Stomach (tissue), 9 donors: ENCODE results near the gene SLC16A8. TPM values are rescaled to one million over a fixed set of nuclear protein-coding genes. Genes with fewer than 3 reads are reported as not detected.

Experiments used
- DNase-seq, 2 donors: peaks; one replicate each; pipeline versions ENCODE4 v3.0.0 to v3.0.0-alpha.2; 2013 to 2019
- H3K27ac ChIP-seq, 5 donors: fragments of 200-600 bp in 4 of 5; sonication (generic) in 4 of 5; one replicate each; pipeline ENCODE4 v1.5.1; 2013 to 2019; ENCODE audit warnings: mild to moderate bottlenecking in 1 of 5, moderate library complexity in 1 of 5
- H3K27me3 ChIP-seq, 3 donors: fragments of 200-600 bp; sonication (generic); one replicate each; pipeline ENCODE4 v1.5.1; 2017 to 2019; ENCODE audit warnings: mixed run types in 1 of 3
- H3K36me3 ChIP-seq, 4 donors: fragments of 200-600 bp; sonication (generic); 1 replicate in 3 of 4; 2 replicates in 1 of 4; pipeline ENCODE4 v1.5.1; 2016 to 2019
- H3K4me1 ChIP-seq, 4 donors: fragments of 200-600 bp; sonication (generic); one replicate each; pipeline ENCODE4 v1.5.1; 2016 to 2019
- H3K4me3 ChIP-seq, 4 donors: fragments of 200-600 bp; sonication (generic) in 3 of 4; one replicate each; pipeline ENCODE4 v1.5.1; 2016 to 2019; ENCODE audit warnings: mild to moderate bottlenecking in 1 of 4
- H3K9me3 ChIP-seq, 4 donors: fragments of 200-600 bp; sonication (generic); one replicate each; pipeline ENCODE4 v1.5.1; 2016 to 2019
- EP300 ChIP-seq: sonication (generic); formaldehyde crosslinking; IDR thresholded peaks from one replicate; pipeline ENCODE4 v1.6.1; 2017; ENCODE audit warnings: antibody characterized with exemption
- POLR2A ChIP-seq, 4 donors: fragments of 450-650 bp; IDR thresholded peaks; one replicate each; pipeline ENCODE4 v1.6.1; 2016; ENCODE audit warnings: antibody characterized with exemption in 4 of 4, control low read depth in 2 of 4, mild to moderate bottlenecking in 1 of 4, moderate library complexity in 1 of 4
- POLR2AphosphoS5 ChIP-seq, 3 donors: sonication (generic); formaldehyde crosslinking; IDR thresholded peaks; one replicate each; pipeline ENCODE4 v1.6.1; 2016; ENCODE audit warnings: antibody characterized with exemption in 3 of 3
- WGBS, 5 donors: extraction: QIAGEN DNeasy Blood & Tissue Kit in 3 of 5; methylation state at CpG; one replicate each; pipeline versions ENCODE4 v1.1.5 to v1.1.7; 2013 to 2018; 5-methylcytosine and 5-hydroxymethylcytosine counted together
- intact Hi-C: fragments of 100-400 bp; cut with DNase I; formaldehyde crosslinking; loops from one replicate; pipeline ENCODE4 v1.15.1; 2023; ENCODE audit warnings: low total_unique reads
- polyA plus RNA-seq, 3 donors: library from polyadenylated mRNA; stranded (reverse); fragments of 200-250 nt; gene quantifications; one replicate each; pipeline ENCODE4 v1.2.3, GENCODE V29; 2013
- total RNA-seq, 5 donors: library from RNA; depleted of rRNA; stranded (reverse); fragments of >200 nt; gene quantifications; one replicate each; pipeline versions ENCODE4 v1.1.0 to v1.2.3, GENCODE V29; 2014 to 2016
- TF ChIP-seq, protein P1 (sequence below), 7 experiments: fragments of 450-650 bp in 4 of 7; fragments of 200-600 bp in 3 of 7; sonication (generic) in 3 of 7; IDR thresholded peaks; one replicate each; pipeline ENCODE4 v1.5.1; 2016 to 2019; ENCODE audit warnings: antibody characterized with exemption in 7 of 7, control low read depth in 2 of 7, mild to moderate bottlenecking in 1 of 7
- donor health status: healthy with polysubstance abuse.
- donor health status: Bipolar disorder and iron deficiency.
- donor health status: healthy.

SLC16A8 gene
- total and polyA plus RNA-seq, 8 donors, result 0.48 TPM; not detected in 7

DNA sequence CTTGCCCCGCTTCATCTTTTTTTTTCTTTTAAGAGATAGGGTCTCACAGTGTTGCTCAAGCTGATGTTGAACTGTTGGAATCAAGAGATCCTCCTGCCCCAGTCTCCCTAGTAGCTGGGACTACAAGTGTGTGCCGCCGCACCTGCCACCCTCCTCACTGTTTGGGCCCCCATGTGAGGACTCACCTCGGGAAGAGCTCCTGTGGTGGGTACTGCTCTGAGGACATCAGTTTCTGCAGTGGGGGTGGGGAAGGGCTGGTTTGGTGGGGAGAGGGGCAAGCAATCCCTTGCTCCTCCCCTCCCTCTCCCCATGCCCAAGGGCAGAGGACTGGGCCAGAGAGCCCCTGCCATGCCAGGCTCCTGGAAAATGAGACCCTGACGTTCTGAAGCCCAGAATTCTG, 1.5 kb upstream of the SLC16A8 start:
- WGBS, 5 donors, result 68 to 87% (median 75%) methylated on average over 4 to 5 of the region's 5 CpGs
- Histone ChIP-seq H3K36me3 (peaks cover 0 to 22% (median 10%) of the 10 kb centered on the region in 4 donors), H3K4me1 (peaks cover 28 to 40% (median 34%) of the 10 kb centered on the region in 4 donors), H3K9me3 (no peaks in the 10 kb centered on the region), H3K27me3 (peaks cover 0 to 73% (median 37%) of the 10 kb centered on the region in 3 donors), H3K27ac (no peak overlapping the region), H3K4me3 (no peak overlapping the region)
- peak in 1 of 2 donors; percentile 5 for DNase-seq
- intact Hi-C loops, result no loop called here
- TF ChIP-seq POLR2A (IDR thresholded peaks at IDR 0.05) (no peak), POLR2AphosphoS5 (IDR thresholded peaks at IDR 0.05) (no peak), EP300 (no peak)
- TF ChIP-seq, protein P1, sequence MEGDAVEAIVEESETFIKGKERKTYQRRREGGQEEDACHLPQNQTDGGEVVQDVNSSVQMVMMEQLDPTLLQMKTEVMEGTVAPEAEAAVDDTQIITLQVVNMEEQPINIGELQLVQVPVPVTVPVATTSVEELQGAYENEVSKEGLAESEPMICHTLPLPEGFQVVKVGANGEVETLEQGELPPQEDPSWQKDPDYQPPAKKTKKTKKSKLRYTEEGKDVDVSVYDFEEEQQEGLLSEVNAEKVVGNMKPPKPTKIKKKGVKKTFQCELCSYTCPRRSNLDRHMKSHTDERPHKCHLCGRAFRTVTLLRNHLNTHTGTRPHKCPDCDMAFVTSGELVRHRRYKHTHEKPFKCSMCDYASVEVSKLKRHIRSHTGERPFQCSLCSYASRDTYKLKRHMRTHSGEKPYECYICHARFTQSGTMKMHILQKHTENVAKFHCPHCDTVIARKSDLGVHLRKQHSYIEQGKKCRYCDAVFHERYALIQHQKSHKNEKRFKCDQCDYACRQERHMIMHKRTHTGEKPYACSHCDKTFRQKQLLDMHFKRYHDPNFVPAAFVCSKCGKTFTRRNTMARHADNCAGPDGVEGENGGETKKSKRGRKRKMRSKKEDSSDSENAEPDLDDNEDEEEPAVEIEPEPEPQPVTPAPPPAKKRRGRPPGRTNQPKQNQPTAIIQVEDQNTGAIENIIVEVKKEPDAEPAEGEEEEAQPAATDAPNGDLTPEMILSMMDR (IDR thresholded peaks at IDR 0.05), result no peak

GRCh38 chr22:38085056-38085455, 1.1 kb upstream of the SLC16A8 start:
- Histone ChIP-seq H3K9me3 (no peaks in the 10 kb centered on the region), H3K27me3 (peaks cover 0 to 77% (median 37%) of the 10 kb centered on the region in 3 donors), H3K4me3 (no peak overlapping the region), H3K27ac (no peak overlapping the region), H3K36me3 (peaks cover 0 to 22% (median 10%) of the 10 kb centered on the region in 4 donors), H3K4me1 (peaks cover 30 to 41% (median 36%) of the 10 kb centered on the region in 4 donors)
- WGBS, 5 donors, result 93 to 96% (median 94%) methylated on average over 12 of the region's 12 CpGs
- TF ChIP-seq, protein P1 (IDR thresholded peaks at IDR 0.05), result no peak
- TF ChIP-seq POLR2A (IDR thresholded peaks at IDR 0.05) (no peak), POLR2AphosphoS5 (IDR thresholded peaks at IDR 0.05) (no peak), EP300 (no peak)
- peak in 1 of 2 donors; percentile 2 for DNase-seq
- intact Hi-C loops, result no loop called here

DNA sequence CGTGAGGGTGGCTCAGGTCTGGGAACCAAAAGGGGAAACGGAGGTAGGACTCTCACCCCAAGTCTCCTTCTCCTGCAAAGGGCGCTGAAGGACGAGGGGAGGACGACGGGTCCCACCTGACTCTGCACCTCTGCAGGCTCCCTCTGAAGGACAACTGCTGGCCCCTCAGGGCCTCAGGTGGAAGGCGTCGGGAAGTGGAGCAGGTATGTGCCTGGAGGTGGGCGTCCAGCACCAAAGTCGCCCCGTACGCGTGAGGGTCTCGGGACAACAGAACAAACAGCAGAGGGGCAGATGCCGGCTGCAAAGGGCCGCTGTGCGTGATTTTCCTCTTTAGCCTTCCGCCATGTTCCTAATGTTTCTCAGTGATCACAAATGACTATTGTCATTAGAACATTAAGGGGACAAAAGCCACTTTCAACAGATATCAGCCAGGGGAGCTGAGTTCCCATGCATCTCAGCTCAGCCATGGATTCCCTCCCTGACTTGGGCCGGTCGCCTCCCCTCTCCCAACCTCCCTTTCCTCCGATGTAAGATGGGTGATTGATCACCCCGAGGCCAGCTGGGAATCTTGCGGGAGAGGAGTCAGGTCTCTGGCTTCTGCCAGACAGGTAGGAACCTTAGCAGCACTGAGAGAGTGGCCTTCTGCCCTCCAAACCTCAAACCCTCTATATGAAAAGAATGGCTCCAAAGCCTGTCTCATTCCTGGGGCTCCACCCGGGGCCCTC, 836 bp downstream of the SLC16A8 start:
- Histone ChIP-seq H3K9me3 (no peaks in the 10 kb centered on the region), H3K36me3 (peaks cover 0 to 22% (median 10%) of the 10 kb centered on the region in 4 donors), H3K27ac (no peak overlapping the region), H3K27me3 (peaks cover 0 to 61% (median 25%) of the 10 kb centered on the region in 3 donors), H3K4me1 (peaks cover 24 to 29% (median 26%) of the 10 kb centered on the region in 4 donors), H3K4me3 (no peak overlapping the region)
- no peak for TF ChIP-seq POLR2A (IDR thresholded peaks at IDR 0.05)
- TF ChIP-seq POLR2AphosphoS5 (IDR thresholded peaks at IDR 0.05), result no peak
- no peak for TF ChIP-seq EP300
- TF ChIP-seq, protein P1 (IDR thresholded peaks at IDR 0.05), result no peak
- peak in 1 of 2 donors; percentile 1 for DNase-seq
- 74 to 83% (median 76%) methylated on average over 22 to 24 of the region's 24 CpGs for WGBS, 5 donors
- intact Hi-C loops, result no loop called here

DNA sequence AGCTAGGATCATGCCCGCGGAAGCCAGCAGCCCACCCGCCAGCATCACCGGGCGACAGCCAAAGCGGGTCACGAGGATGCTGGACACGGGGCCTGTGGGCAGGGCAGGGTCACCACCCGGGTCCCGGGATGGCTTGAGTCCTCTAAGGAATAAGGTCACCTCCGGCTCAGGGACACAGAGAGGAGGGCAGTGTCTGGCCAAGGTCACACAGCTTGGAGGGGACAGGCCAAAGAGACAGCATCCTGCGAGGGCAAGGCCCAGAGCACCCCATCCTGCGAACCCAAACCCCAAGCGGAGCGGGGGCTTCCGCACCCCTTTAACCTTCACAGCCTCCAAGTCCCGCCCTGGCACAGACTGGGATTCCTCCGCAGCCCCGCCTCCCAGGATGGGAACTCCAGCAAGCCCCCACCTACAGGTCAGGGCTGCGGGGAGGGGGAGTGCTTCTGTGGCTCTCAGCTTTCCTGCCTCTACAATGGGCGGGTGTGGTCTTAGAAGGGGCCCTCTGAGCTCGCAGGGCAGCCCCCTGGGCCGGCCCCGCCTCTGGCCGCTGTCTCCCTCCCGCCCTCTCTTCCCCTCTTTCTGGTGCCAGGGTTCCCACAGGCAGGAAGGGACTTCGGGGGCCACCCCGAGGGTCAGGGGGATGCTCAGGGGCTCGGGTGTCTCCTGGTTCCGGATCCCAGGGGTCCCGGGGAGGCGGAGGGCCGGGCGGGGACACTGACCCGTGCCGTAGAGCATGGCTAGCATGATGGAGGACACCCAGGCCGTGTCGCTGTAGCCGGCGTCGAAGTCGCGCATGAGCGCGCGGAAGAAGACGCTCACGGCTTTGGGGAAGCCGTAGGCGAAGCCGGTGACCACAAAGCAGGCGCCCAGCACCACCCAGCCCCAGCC, 1.8 kb downstream of the SLC16A8 start:
- Histone ChIP-seq H3K9me3 (no peaks in the 10 kb centered on the region), H3K36me3 (peaks cover 0 to 20% (median 9%) of the 10 kb centered on the region in 4 donors), H3K4me1 (peaks cover 24 to 29% (median 26%) of the 10 kb centered on the region in 4 donors), H3K27me3 (peaks cover 0 to 53% (median 25%) of the 10 kb centered on the region in 3 donors), H3K27ac (no peak overlapping the region), H3K4me3 (peak overlapping the region; percentile 29 to 51 (median 42))
- TF ChIP-seq, protein P1 (IDR thresholded peaks at IDR 0.05), result no peak
- TF ChIP-seq POLR2A (IDR thresholded peaks at IDR 0.05), result no peak
- no peak for TF ChIP-seq POLR2AphosphoS5 (IDR thresholded peaks at IDR 0.05)
- no peak for TF ChIP-seq EP300
- no peak for DNase-seq
- 11 to 22% (median 16%) methylated on average over 29 to 52 of the region's 52 CpGs for WGBS, 5 donors
- intact Hi-C loops, result no loop called here
